HG03521 (cell line): Measurements from ENCODE around the gene SERPINA5.
"Not testable (repeated sequence)": the region's sequence is repeated elsewhere in the genome, so short reads cannot be mapped to it uniquely, and the experiment has no call there.

Source experiments
- ATAC-seq: cut with Tn5 transposase; IDR thresholded peaks from one replicate; pipeline ENCODE4 v1.9.1; 2021; ENCODE audit warnings: mild to moderate bottlenecking, moderate library complexity; ENCODE audit not compliant: unreplicated experiment

The SERPINA5 gene

DNA sequence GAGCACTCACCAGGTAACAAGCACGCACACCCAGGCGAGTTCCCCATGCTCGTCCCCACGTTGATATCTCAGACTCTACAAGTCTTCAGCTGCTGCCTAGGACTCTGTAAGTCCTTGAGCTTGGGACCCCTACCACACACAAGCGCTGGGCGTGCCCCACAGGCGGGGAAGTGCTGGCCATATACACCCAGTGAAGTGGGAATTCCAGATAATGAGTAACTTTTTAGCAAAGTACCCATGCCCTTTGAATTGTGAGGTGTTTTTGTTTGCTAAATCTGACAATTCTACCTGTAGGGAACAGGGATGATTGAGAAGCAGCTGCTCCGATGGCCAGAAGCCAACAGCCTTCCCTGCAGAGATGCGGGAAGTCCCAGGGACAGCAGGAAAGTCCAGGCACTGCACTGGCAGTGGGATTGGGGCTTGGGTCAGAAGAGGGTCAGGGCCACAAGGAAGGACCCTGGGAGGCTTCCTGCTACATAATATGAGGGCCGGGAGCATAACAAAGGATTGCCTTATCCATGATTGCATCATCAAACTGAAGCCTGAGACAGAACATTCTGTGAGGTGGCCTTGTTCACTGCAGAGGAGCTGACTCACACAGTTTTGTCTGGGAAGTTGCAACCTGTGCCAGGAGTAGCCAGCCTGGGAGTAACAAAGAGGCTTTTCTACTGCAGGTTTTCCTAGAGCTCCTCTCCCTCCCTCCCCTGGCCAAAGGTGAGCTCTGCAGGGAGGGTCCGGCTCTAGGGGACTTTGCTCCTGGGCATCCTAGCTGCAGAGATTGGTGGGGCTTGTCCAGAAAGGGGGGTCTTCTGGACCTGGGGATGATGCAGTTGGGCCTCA, 17.8 kb downstream of the SERPINA5 start:
- no peak for ATAC-seq

- ATAC-seq, result no peak
These were observed 18.4 kb downstream of the SERPINA5 start for GRCh38 chr14:94599656-94600004.

DNA sequence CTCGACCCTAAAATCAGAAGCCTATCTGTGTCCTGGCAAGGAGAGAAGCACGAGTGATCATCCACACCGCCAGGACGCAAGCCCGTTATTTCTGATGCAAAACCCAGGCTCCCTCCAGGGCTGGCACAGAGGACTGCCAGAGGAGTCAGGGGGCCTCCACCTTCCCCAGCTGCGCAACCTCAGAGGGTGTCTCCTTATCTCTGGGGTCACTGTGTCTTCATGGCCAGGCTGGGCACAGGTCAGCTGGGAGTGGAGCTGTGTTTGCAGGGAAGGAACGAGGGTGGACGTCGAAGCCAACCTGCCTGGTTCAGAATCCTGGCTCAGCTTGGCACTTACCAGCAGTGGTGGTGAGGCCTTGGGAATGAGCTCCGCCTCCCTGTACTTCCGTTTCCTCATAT, 18.9 kb downstream of the SERPINA5 start:
- no peak for ATAC-seq

- ATAC-seq, result no peak
These were observed 20.7 kb downstream of the SERPINA5 start for GRCh38 chr14:94601884-94602391.

DNA sequence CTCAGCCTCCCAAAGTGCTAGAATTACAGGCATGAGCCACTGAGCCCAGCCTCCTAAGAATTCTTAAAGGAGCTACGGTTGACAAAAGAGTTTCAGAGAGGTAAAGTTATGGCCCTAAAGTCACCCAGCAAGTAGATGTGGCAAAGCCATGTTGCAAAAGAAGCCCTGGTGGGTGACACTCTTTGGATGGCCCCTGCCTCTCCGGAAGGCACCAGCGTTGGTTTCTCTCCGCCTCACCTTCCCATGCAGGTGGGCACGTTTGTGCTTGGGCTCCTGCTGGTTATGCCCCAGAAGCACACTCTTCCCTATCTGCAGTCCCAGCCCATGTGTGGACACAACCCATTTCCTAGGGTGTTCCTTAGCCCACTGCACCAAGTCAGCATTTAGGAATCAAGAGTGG, 21.5 kb downstream of the SERPINA5 start:
- ATAC-seq, result no peak

DNA sequence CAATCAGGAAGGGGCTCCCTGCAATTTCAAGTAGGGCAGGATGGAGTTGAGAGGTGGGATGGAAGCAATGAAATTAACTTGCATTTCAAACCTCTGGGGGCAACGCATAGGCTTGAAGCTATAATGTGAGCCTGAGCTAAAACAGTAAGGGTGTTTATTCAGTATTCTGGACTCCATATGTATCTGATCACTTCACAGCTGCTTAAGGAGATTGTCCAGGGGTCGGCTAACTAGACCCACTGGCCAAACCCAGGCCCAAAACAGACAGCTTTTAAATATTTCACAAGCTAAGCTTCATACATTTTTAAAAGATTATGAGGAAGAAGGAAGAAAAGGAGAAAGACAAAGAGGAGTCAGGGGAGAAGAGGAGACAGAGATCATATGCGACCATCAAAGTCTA, 24.1 kb downstream of the SERPINA5 start:
- ATAC-seq, result no peak

DNA sequence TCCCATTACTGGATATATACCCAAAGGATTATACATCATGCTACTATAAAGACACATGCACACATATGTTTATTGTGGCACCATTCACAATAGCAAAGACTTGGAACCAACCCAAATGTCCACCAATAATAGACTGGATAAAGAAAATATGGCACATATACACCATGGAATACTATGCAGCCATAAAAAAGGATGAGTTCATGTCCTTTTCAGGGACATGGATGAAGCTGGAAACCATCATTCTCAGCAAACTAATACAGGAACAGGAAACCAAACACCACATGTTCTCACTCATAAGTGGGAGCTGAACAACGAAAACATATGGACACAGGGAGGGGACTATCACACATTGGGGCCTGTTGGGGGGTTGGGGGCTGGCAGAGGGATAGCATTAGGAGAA, 27.7 kb downstream of the SERPINA5 start:
- not testable (repeated sequence) for ATAC-seq

DNA sequence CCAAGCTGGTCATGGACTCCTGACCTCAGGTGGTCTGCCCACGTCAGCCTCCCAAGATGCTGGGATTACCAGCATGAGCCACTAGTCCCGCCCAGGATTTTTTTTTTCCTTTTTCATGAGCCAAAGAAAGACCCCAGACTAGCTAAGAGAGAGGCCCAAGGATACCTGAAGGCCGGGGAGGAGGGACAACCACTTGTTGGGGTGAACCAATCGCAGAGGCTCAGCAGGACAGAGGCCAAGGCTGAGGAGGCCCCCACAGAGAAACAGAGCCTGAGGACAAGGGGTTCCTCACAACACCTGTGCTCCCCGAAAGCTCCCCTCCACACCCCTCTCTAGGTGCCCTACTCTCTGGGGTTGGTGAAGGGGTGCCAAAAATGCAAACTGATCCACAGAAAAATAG, 30.0 kb downstream of the SERPINA5 start:
- ATAC-seq, result no peak

GRCh38 chr14:94612174-94612573, 30.9 kb downstream of the SERPINA5 start, which contains the start of gene SERPINA3:
SERPINA3 (plus strand) TSS chr14:94612391; CDS start chr14:94614442, 2,051 bp downstream.
- ATAC-seq, result no peak

DNA sequence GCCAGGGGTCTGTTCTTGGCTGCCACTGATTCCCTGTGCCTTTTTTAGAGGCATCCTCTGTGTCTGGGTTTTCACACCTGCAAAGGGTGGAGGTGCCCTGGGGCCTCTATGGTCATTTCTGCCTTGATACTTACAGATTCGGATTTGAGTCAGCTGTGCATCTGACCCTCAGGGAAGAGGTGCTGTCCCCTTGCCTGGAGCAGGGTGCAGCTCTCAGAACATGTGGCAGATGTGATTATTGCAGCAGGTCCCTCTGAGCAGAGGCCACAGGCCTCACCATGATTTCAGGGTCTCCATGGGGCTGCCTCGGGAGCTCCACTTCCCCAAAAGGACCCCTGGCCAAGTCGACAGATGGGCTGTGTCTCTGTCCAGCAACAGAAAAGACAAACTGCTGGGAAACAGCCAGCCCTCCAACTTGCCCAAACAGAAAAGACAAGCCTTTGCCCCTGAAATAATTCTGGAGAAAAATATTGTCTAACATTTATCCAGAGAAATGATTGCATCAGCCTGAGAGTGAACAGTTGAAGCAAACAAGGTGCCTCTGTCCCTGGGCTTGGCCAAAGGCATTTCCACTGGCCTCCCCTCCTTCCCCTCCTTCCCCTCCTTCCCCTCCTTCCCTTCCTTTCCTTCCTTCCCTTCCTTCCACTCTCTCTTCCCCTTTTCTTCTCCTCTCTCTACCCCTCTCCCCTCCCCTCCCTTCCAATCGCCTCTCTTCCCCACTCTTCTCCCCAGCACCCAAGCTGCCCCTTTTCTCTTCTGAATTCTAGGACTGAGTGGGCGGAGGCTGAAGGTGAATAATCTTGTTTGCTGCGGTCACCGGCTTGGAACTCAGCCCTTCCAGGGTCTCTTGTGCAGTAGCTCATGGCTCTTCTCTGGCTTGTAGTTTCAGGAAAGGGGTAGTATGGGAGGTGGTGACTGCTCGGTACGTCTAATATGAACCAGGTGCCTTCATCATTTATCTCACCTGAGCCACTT, 31.6 kb downstream of the SERPINA5 start:
- no peak for ATAC-seq

DNA sequence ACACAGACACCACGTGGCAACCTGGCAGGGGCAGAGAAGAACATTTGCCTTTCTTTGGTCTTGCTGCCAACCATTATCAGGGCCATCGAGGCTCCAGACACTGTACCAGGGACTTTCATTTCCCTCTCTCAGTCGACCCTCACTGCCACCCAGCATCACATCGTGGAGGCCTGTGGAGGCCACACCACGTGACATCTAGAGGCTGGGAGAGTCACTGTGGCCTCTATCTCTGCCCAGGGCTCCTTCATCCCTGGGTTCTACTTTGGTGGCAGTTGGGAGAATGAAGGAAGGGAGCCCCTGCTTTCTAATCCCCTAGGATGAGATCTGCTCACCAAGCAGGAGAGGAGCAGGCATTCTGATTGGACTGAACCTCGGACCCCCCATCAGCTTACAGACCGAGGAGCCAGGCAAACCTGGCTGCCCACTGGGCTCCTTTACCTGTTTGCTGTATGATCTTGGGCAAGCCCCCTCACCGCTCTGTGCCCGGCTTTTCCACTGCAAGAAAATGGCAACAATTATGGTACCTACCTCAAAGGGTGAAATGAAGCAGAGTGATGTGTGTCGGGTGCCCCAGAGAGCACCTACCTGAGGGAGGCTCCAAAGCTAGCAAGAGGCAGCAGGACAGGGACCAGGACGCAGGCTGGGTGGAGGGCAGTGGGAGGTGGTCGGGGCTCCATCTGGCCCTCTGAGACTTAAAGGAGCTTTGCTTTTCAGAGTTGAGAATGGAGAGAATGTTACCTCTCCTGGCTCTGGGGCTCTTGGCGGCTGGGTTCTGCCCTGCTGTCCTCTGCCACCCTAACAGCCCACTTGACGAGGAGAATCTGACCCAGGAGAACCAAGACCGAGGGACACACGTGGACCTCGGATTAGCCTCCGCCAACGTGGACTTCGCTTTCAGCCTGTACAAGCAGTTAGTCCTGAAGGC, 32.8 kb downstream of the SERPINA5 start:
- no peak for ATAC-seq

DNA sequence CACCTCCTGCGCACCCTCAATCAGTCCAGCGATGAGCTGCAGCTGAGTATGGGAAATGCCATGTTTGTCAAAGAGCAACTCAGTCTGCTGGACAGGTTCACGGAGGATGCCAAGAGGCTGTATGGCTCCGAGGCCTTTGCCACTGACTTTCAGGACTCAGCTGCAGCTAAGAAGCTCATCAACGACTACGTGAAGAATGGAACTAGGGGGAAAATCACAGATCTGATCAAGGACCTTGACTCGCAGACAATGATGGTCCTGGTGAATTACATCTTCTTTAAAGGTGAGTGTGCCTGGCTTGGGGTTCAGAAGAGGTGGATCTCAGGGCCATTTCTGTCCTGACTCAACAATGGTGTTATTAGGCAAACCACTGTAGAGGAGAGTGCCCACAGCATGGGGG, 33.6 kb downstream of the SERPINA5 start:
- ATAC-seq, result no peak

- ATAC-seq, result no peak
These were observed 34.0 kb downstream of the SERPINA5 start for GRCh38 chr14:94615254-94615653.

- ATAC-seq, result no peak
These were observed 34.8 kb downstream of the SERPINA5 start for GRCh38 chr14:94615823-94616570.

DNA sequence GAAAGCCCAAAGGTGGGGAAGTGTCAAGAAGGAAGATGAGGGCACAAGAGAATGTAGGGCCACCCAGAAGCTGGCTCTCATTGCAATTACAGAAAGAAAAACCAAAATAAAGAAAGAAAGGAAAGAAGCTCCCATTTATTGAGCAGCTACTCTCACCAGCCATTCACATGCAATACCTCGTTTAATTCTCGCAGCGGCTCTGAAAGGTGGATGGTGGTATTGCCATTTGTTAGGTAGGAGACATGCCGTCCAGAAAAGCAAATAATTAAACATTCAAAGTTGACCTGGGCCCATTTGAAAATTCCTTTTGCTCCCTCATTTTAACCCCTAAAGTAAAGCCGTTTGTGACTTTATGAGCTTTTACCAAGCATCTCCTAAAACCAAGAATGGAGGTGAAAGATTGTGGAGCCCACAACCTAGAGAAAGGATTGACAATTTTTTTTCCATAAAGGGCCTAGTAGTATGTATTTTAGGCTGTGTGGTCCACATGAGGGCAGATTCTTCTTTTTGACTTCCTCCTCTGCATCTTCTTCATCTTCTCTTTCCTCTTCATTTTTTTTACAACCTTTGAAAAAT, 36.2 kb downstream of the SERPINA5 start:
- no peak for ATAC-seq

DNA sequence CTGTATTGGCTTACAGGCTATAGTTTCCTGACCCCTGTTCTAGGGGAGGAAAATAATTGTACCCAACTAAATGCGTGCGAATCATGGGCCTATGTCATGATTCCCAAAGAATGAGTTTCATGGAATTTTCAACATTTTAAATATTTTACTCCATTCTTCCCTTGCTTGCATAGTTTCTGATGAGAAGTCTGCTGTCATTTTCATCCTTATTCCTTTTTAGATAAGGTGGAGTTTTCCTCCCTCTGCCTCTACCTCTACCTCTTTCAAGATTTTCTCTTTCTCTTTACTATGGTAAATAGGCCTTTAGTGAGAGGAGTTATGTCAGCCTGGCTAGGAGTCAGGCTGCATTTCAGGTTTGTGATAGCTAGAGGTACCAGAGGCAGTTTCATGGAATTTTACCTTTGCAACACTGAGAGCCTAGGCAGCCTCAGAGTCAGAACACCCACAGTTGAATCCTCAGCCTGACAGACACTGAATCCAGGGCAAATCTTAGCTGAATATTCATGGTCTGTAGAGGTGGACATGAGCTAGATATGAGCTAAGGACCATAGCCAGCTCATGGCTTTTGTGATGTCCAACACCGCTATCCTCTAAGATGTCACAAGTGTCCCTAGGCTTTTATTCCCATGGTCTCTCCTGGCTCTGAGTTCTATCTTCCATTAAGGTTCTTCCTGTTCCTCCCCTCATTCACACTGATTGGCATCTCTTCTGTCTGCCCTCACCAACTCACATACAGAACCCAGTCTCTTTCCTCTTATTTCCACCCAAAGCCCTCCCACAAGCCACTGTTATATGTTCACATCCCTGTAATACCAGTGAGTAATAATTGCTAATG, 37.0 kb downstream of the SERPINA5 start:
- ATAC-seq, result no peak

- ATAC-seq, result no peak
These were observed 38.1 kb downstream of the SERPINA5 start for GRCh38 chr14:94619297-94619696.

DNA sequence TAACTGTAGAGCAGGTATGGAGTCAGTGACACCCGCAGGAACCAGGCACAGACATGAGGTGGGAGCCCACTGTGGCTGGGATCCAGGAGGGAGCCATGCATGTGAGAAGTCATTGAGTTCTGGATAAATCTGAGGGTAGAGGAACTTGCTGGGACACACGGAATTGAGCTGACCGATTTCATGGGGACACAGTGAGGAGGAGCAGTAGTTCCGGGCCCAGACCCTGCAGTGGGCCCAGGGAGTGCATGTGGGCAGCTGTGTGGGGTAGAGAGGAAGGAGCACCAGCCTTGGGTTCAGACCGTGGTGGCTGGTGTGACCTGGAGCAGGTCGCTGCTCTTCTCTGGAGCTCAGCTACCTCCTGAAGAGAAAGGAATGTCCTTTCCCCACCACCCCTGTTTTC, 39.4 kb downstream of the SERPINA5 start:
- no peak for ATAC-seq
